Effector CD4-positive, alpha-beta T cell (primary cell): ENCODE data around the gene CCNL2.
"Not testable (repeated sequence)": the region's sequence is repeated elsewhere in the genome, so short reads cannot be mapped to it uniquely, and the experiment has no call there.

Experiments
- DNase-seq: peaks from one replicate; pipeline ENCODE4 v3.0.0-alpha.2; 2020

CCNL2 gene

DNA sequence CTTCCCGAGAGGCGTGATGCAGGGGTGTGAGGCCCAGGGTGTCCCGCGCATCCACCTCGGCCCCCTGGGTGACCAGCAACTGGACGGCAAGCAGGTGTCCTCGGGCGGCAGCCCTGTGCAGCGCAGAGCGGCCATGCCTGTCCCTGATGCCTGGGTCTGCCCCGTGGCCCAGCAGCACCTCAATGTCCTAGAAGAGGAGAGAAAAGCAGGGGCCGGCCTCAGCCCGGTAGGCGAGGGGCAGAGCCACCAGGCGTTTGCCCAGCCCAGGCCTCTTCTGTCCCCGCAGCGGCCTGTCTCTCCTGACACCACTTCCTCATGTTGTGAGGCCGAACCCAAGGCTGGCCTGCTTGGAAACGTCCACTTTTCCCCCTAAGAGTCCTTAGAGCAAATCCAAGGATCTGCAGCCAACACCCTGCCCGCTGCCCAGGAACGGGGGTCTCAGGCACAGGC lies 20.3 kb upstream of the CCNL2 start:
- DNase-seq, result no peak

DNA sequence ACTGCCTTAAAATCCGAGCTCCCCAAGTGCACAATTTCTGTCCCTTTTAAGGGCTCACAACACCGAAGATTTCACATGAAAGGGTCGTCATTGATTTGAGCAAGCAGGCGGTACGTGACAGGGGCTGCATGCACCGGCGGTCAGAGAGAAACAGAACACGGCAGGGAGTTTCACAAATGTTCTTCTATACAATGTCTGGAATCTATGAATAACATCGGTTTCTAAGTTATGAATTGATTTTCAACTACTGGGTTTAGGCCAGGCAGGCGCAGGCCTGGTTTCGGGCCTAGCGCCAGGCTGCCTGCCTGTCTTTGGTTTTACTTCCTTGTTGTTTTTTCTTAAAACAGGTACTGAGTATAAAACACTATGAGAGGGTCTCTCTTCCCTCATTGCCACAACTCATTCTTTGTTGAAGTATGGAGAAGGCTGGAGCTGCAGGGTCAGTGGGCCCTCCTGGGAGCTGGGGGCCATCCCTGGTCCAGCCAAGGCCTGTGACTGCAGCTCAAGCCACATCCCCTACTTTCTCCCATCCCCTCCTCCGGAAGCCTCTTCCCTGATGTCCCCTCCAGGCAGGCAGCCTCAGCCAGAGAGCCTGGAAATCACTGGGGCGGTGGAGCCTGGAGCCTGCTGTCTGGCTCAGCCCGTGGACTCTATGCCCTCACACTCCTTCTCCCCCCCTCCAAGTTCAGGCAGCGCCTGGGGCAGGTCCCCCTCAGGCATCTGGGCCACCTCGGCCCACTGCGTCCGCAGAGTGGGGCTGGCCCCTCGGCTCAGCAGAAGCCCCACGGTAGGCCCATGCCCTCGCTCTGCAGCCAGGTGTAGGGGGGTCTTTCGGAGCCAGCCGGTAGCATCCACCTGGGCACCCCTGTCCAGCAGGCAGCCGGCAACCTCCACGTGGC lies 19.6 kb upstream of the CCNL2 start:
- no peak for DNase-seq

GRCh38 chr1:1417825-1418463 lies 18.8 kb upstream of the CCNL2 start:
- not testable (repeated sequence) for DNase-seq

GRCh38 chr1:1417396-1417795 lies 18.3 kb upstream of the CCNL2 start:
- not testable (repeated sequence) for DNase-seq

DNA sequence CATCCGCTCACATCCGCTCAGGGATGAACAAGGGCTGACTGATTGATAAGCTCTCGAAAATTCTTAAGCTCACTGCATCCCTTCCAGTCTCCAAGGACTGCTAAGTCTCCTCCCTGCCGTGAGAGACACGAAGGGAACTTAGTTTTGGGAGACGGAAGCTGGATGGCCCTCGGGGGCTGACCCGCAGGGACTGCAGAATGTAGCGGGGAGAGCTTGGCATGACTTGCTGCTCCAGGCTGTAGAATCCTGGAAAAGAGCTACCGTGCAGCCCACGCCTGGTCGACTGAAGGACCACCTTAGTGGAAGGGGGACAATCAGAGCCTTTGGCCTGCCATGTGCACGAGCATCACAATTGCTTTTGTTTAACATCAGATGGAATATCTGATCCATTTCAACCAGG lies 16.6 kb upstream of the CCNL2 start:
- no peak for DNase-seq

GRCh38 chr1:1412311-1412902 lies 13.3 kb upstream of the CCNL2 start:
- not testable (repeated sequence) for DNase-seq

DNA sequence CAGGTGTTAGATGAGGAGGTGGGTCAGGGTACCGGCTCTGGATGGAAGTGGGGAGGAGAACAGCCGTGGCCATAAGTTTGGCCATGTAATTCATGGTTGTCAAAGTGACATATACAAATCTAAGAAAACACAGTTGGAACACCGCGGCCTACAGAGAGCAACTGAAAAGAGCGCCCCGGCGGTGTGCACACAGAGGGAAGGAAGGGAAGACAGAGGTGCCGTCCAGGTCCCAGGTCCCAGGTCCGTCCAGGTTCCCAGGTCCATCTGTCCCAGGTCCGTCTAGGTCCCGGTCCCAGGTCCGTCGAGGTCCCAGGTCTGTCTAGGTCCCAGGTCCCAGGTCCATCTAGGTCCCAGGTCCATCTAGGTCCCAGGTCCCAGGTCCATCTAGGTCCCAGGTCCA lies 12.5 kb upstream of the CCNL2 start:
- no peak for DNase-seq

DNA sequence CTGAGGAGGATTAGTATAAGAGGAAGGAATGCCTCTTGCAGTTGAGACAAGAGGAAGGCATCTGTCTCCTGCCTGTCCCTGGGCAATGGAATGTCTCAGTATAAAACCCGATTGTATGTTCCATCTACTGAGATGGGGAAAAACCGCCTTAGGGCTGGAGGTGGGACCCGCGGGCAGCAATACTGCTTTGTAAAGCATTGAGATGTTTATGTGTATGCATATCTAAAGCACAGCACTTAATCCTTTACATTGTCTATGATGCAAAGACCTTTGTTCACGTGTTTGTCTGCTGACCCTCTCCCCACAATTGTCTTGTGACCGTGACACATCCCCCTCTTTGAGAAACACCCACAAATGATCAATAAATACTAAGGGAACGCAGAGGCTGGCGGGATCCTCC lies 11.1 kb upstream of the CCNL2 start:
- not testable (repeated sequence) for DNase-seq

- DNase-seq, result no peak
These were observed 8.6 kb upstream of the CCNL2 start for GRCh38 chr1:1407636-1408318.

- peak; percentile 96 for DNase-seq
These were observed 7.9 kb upstream of the CCNL2 start, which contains the start of gene MRPL20 for GRCh38 chr1:1406821-1407635. Gene MRPL20 (minus strand): TSS chr1:1407293. CDS start chr1:1407217, 76 bp downstream.

GRCh38 chr1:1406101-1406820 lies 7.1 kb upstream of the CCNL2 start:
- no peak for DNase-seq

GRCh38 chr1:1403653-1404052 lies 4.5 kb upstream of the CCNL2 start:
- no peak for DNase-seq

GRCh38 chr1:1402901-1403392 lies 3.8 kb upstream of the CCNL2 start:
- DNase-seq, result not testable (repeated sequence)

- no peak for DNase-seq
These were observed 3.2 kb upstream of the CCNL2 start for GRCh38 chr1:1402072-1402900.

GRCh38 chr1:1401457-1402010 lies 2.4 kb upstream of the CCNL2 start:
- no peak for DNase-seq

DNA sequence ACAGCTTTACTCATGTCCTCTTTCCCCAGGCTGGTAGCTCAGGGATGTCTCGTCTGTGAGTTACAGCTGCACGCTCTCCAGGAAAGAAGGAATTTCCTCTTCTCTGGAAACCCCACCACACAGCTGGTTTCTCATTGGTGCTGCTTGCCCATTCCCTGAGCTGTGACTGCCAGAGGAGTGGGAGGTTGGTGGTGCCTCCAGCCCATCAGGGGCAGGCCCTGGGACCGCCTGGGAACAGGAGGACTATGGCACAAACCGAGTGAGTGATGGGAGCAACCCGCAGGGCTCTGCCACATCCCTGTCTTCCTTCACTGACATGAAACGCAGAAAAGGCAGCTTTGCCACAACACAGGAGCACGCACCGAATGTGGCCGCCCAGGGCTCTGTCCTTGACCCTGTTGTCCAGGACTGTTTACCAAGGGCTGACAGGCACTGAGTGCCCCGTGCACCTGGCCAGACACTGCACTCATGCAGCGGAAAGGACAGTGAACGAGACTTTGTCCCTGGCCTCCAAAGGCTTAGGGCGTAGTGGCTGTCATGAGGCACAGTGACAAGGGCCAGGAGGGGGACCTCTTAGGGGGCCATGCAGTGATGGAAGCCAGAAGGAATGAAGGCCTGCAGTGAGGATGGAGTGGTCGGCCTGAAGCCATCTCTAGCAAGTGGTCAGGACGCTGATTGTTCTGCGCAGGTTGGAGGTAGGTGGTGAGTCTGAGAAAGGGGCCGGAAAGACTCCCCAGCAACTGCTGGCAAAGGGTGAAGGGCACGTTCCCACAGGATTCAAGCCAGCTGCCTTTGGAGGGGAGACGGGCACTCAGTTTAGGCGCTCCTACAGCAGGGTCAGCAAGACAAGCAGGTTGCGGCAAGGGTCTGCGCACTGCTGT lies 1.7 kb upstream of the CCNL2 start:
- DNase-seq, result no peak

GRCh38 chr1:1399872-1400575 lies 889 bp upstream of the CCNL2 start:
- no peak for DNase-seq

- DNase-seq, result no peak
These were observed 403 bp downstream of the CCNL2 start for GRCh38 chr1:1398677-1399186.
